ENCODE results near the gene DNAJB13.

Gene DNAJB13

DNA sequence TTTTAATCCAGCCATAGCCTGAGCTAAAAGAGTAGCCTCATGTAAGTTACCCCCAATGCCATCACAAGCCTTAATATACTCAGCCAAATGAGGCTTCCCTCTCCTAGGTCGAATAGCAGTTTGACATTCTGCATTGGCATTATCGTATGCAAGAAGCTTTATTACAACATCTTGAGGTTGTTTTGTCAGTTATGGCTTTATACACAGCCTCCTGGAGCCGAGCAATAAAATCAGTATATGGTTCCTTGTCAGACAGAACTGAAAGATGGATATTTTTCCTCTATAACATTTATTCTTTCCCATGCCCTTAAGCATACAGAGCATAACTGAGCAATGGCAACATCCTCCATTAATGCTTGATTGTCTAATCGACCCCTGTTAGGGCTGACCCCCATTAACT, 5.4 kb upstream of the DNAJB13 start:
- no peak overlapping the region for H3K9ac ChIP-seq (ENCODE audit: low read length)
- H2BK120ac ChIP-seq (ENCODE audit: low read depth, low read length): no peak overlapping the region
- no peak overlapping the region for H4K8ac ChIP-seq (ENCODE audit: low read depth, low read length)
- no peaks in the 10 kb centered on the region for H3K79me1 ChIP-seq (ENCODE audit: low read length)
- no peak overlapping the region for H3K56ac ChIP-seq (ENCODE audit: low read length)
- no peak for DNase-seq
- no peaks in the 10 kb centered on the region for H3K4me1 ChIP-seq (ENCODE audit: control insufficient read depth, low read depth, low read length)
- no peak overlapping the region for H3K27ac ChIP-seq (ENCODE audit: low read depth, low read length)
- no peak overlapping the region for H3K4ac ChIP-seq (ENCODE audit: low read depth, low read length)
- no peak overlapping the region for H2BK5ac ChIP-seq (ENCODE audit: low read length)
- no peaks in the 10 kb centered on the region for H3K79me2 ChIP-seq (ENCODE audit: control insufficient read depth, insufficient read depth, low read length)
- no peak overlapping the region for H3K4me3 ChIP-seq (ENCODE audit: low read length)
- WGBS (ENCODE audit: extremely low coverage, insufficient coverage, low lambda C conversion rate): no CpG with 5 or more reads among the region's 4 CpGs
- no peak overlapping the region for H3K4me2 ChIP-seq (ENCODE audit: low read length)
- no peak overlapping the region for H2AK5ac ChIP-seq (ENCODE audit: low read length)
- H3K18ac ChIP-seq (ENCODE audit: low read length): no peak overlapping the region
- H4K5ac ChIP-seq (ENCODE audit: low read length): no peak overlapping the region
- H3K27me3 ChIP-seq (ENCODE audit: insufficient read depth, low read length, poor library complexity): no peaks in the 10 kb centered on the region
- H3K36me3 ChIP-seq (ENCODE audit: control insufficient read depth, insufficient read depth, low read length): no peaks in the 10 kb centered on the region
- H3K23ac ChIP-seq (ENCODE audit: low read length): no peak overlapping the region
- no peak overlapping the region for H2BK15ac ChIP-seq (replicated peaks; ENCODE audit: low read depth)

DNA sequence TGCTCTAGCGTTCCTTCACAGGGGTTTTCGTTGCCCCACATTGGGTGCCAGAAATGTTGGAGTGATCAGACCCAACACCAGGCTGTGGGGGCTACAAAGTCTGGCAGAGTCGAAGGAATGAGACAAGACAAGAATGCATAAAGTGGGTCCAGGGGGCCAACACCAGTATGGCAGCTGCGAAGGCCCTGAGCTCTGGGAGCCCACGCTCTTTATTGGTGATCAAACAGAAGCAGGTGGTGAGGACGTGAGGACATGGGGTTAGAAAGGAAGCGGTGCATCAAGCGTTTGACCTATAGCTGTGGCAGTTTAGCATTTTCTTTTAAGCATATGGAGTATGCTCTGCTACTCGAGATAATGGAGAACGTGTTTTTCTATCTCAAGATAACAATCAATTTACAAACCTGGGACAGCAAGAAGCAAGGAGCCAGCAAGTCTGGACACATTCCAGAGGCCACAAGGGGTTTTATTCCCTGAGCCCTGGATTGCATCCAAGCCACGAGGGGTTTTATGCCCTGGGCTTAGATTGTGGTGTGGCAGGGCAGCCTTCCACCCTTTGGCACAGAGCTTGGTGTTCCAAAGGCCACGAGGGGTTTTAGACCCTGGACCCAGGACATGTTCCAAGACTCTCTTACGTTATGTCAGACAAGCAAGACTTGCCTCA, 3.9 kb upstream of the DNAJB13 start:
- no peak overlapping the region for H3K27ac ChIP-seq (ENCODE audit: low read depth, low read length)
- H3K4me3 ChIP-seq (ENCODE audit: low read length): no peak overlapping the region
- no peaks in the 10 kb centered on the region for H3K27me3 ChIP-seq (ENCODE audit: insufficient read depth, low read length, poor library complexity)
- H2BK5ac ChIP-seq (ENCODE audit: low read length): no peak overlapping the region
- H2BK120ac ChIP-seq (ENCODE audit: low read depth, low read length): no peak overlapping the region
- no peaks in the 10 kb centered on the region for H3K4me1 ChIP-seq (ENCODE audit: control insufficient read depth, low read depth, low read length)
- no peak overlapping the region for H3K4me2 ChIP-seq (ENCODE audit: low read length)
- H2BK15ac ChIP-seq (replicated peaks; ENCODE audit: low read depth): no peak overlapping the region
- H3K79me1 ChIP-seq (ENCODE audit: low read length): no peaks in the 10 kb centered on the region
- WGBS (ENCODE audit: extremely low coverage, insufficient coverage, low lambda C conversion rate): no CpG with 5 or more reads among the region's 13 CpGs
- no peaks in the 10 kb centered on the region for H3K36me3 ChIP-seq (ENCODE audit: control insufficient read depth, insufficient read depth, low read length)
- no peak for DNase-seq
- H3K18ac ChIP-seq (ENCODE audit: low read length): no peak overlapping the region
- H3K9ac ChIP-seq (ENCODE audit: low read length): no peak overlapping the region
- no peaks in the 10 kb centered on the region for H3K79me2 ChIP-seq (ENCODE audit: control insufficient read depth, insufficient read depth, low read length)
- no peak overlapping the region for H3K56ac ChIP-seq (ENCODE audit: low read length)
- H3K23ac ChIP-seq (ENCODE audit: low read length): no peak overlapping the region
- H3K4ac ChIP-seq (ENCODE audit: low read depth, low read length): no peak overlapping the region
- H4K8ac ChIP-seq (ENCODE audit: low read depth, low read length): no peak overlapping the region
- H2AK5ac ChIP-seq (ENCODE audit: low read length): no peak overlapping the region
- no peak overlapping the region for H4K5ac ChIP-seq (ENCODE audit: low read length)

DNA sequence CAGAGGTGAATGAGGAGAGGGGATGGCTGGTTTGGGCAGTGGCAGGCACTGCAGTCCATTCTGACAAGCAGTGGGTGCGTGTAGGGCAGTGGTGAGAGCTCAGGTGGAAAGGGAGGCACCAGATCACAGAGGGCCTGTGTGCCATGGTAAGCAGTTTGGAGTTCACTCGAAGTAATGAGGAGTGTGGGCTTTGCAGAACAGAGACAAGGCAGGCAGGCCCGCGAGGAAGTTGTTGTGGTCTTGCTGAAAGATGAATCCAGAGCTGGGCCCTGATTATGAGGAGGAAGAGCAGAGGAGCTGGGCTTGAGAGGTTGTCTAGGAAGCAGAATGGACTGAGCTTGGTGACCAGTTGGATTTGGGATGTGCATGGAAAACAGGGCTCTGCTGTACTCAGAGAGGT, 1.6 kb upstream of the DNAJB13 start:
- H2AK5ac ChIP-seq (ENCODE audit: low read length): no peak overlapping the region
- no peak overlapping the region for H4K5ac ChIP-seq (ENCODE audit: low read length)
- no CpG with 5 or more reads among the region's 4 CpGs for WGBS (ENCODE audit: extremely low coverage, insufficient coverage, low lambda C conversion rate)
- no peak overlapping the region for H2BK15ac ChIP-seq (replicated peaks; ENCODE audit: low read depth)
- H3K79me2 ChIP-seq (ENCODE audit: control insufficient read depth, insufficient read depth, low read length): no peaks in the 10 kb centered on the region
- H2BK120ac ChIP-seq (ENCODE audit: low read depth, low read length): no peak overlapping the region
- no peak overlapping the region for H4K8ac ChIP-seq (ENCODE audit: low read depth, low read length)
- H3K9ac ChIP-seq (ENCODE audit: low read length): no peak overlapping the region
- no peak overlapping the region for H3K4ac ChIP-seq (ENCODE audit: low read depth, low read length)
- no peaks in the 10 kb centered on the region for H3K79me1 ChIP-seq (ENCODE audit: low read length)
- H3K18ac ChIP-seq (ENCODE audit: low read length): no peak overlapping the region
- no peak overlapping the region for H3K4me3 ChIP-seq (ENCODE audit: low read length)
- H3K4me1 ChIP-seq (ENCODE audit: control insufficient read depth, low read depth, low read length): no peaks in the 10 kb centered on the region
- no peak for DNase-seq
- H3K56ac ChIP-seq (ENCODE audit: low read length): no peak overlapping the region
- H3K27me3 ChIP-seq (ENCODE audit: insufficient read depth, low read length, poor library complexity): no peaks in the 10 kb centered on the region
- H3K36me3 ChIP-seq (ENCODE audit: control insufficient read depth, insufficient read depth, low read length): no peaks in the 10 kb centered on the region
- H3K4me2 ChIP-seq (ENCODE audit: low read length): no peak overlapping the region
- no peak overlapping the region for H3K27ac ChIP-seq (ENCODE audit: low read depth, low read length)
- peak overlapping the region; percentile 73 for H3K23ac ChIP-seq (ENCODE audit: low read length)
- H2BK5ac ChIP-seq (ENCODE audit: low read length): no peak overlapping the region

DNA sequence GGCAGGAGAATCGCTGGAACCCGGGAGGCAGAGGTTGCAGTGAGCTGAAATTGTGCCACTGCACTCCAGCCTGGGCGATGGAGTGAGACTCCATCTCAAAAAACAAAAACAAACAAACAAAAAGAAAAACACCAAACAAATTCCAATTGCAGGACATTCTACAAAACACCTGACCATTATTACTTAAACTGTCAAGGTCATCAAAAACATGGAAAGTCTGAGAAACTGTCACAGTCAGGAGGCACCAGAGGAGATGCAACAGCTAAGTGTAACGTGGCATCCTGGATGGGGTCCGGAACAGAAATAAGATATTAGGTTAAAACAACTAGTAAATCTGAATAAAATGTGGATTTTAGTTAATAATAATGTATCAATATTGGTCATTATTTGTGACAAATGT, 914 bp upstream of the DNAJB13 start:
- no peak for DNase-seq
- no CpG with 5 or more reads among the region's 5 CpGs for WGBS (ENCODE audit: extremely low coverage, insufficient coverage, low lambda C conversion rate)
- Histone ChIP-seq H2BK5ac (ENCODE audit: low read length) (no peak overlapping the region), H2BK120ac (ENCODE audit: low read depth, low read length) (no peak overlapping the region), H3K27ac (ENCODE audit: low read depth, low read length) (no peak overlapping the region), H3K27me3 (ENCODE audit: insufficient read depth, low read length, poor library complexity) (no peaks in the 10 kb centered on the region), H3K79me1 (ENCODE audit: low read length) (no peaks in the 10 kb centered on the region), H3K56ac (ENCODE audit: low read length) (no peak overlapping the region), H3K4me1 (ENCODE audit: control insufficient read depth, low read depth, low read length) (no peaks in the 10 kb centered on the region), H3K4me2 (ENCODE audit: low read length) (no peak overlapping the region), H2BK15ac (replicated peaks; ENCODE audit: low read depth) (no peak overlapping the region), H3K18ac (ENCODE audit: low read length) (no peak overlapping the region), H2AK5ac (ENCODE audit: low read length) (no peak overlapping the region), H3K23ac (ENCODE audit: low read length) (no peak overlapping the region), H3K4me3 (ENCODE audit: low read length) (no peak overlapping the region), H4K8ac (ENCODE audit: low read depth, low read length) (no peak overlapping the region), H3K4ac (ENCODE audit: low read depth, low read length) (no peak overlapping the region), H3K79me2 (ENCODE audit: control insufficient read depth, insufficient read depth, low read length) (no peaks in the 10 kb centered on the region), H3K9ac (ENCODE audit: low read length) (no peak overlapping the region), H4K5ac (ENCODE audit: low read length) (no peak overlapping the region), H3K36me3 (ENCODE audit: control insufficient read depth, insufficient read depth, low read length) (no peaks in the 10 kb centered on the region)

DNA sequence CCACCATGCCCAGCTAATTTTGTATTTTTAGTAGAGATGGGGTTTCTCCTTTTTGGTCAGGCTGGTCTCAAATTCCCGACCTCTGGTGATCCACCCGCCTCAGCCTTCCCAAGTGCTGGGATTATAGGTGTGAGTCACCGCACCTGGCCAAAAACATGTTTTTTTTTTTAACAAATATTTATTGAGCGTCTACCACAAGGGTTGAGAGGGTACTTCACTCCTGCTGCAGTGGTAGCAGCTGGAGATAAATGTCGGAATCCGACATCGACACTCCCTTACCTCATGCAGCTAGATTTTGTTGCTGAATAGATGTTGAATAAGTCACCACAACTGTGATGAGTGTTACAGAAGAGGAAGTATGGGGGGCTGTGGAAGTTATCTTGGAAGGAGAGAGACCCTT, 971 bp downstream of the DNAJB13 start:
- Histone ChIP-seq H3K4me1 (ENCODE audit: control insufficient read depth, low read depth, low read length) (no peaks in the 10 kb centered on the region), H3K56ac (ENCODE audit: low read length) (no peak overlapping the region), H3K27me3 (ENCODE audit: insufficient read depth, low read length, poor library complexity) (no peaks in the 10 kb centered on the region), H3K36me3 (ENCODE audit: control insufficient read depth, insufficient read depth, low read length) (no peaks in the 10 kb centered on the region), H3K23ac (ENCODE audit: low read length) (no peak overlapping the region), H2BK120ac (ENCODE audit: low read depth, low read length) (no peak overlapping the region), H2AK5ac (ENCODE audit: low read length) (no peak overlapping the region), H3K18ac (ENCODE audit: low read length) (no peak overlapping the region), H2BK5ac (ENCODE audit: low read length) (no peak overlapping the region), H3K79me2 (ENCODE audit: control insufficient read depth, insufficient read depth, low read length) (no peaks in the 10 kb centered on the region), H3K79me1 (ENCODE audit: low read length) (no peaks in the 10 kb centered on the region), H4K5ac (ENCODE audit: low read length) (no peak overlapping the region), H2BK15ac (replicated peaks; ENCODE audit: low read depth) (no peak overlapping the region), H4K8ac (ENCODE audit: low read depth, low read length) (no peak overlapping the region), H3K4me3 (ENCODE audit: low read length) (no peak overlapping the region), H3K9ac (ENCODE audit: low read length) (no peak overlapping the region), H3K4ac (ENCODE audit: low read depth, low read length) (no peak overlapping the region), H3K27ac (ENCODE audit: low read depth, low read length) (no peak overlapping the region), H3K4me2 (ENCODE audit: low read length) (no peak overlapping the region)
- no CpG with 5 or more reads among the region's 7 CpGs for WGBS (ENCODE audit: extremely low coverage, insufficient coverage, low lambda C conversion rate)
- DNase-seq: no peak
